ENCODE data around the gene FAM227B.
"Not testable (repeated sequence)": the region's sequence is repeated elsewhere in the genome, so short reads cannot be mapped to it uniquely, and the experiment has no call there.

Gene FAM227B

GRCh38 chr15:49612240-49612639, 8.4 kb downstream of the FAM227B start:
- in situ Hi-C loops (cut with MboI; ENCODE audit: low sequenced_read_pairs), result not testable (repeated sequence)

GRCh38 chr15:49610157-49610918, 10.3 kb downstream of the FAM227B start:
- in situ Hi-C loops (cut with MboI; ENCODE audit: low sequenced_read_pairs), result no loop called here

GRCh38 chr15:49606594-49606993, 14.0 kb downstream of the FAM227B start:
- in situ Hi-C loops (cut with MboI; ENCODE audit: low sequenced_read_pairs), result no loop called here

DNA sequence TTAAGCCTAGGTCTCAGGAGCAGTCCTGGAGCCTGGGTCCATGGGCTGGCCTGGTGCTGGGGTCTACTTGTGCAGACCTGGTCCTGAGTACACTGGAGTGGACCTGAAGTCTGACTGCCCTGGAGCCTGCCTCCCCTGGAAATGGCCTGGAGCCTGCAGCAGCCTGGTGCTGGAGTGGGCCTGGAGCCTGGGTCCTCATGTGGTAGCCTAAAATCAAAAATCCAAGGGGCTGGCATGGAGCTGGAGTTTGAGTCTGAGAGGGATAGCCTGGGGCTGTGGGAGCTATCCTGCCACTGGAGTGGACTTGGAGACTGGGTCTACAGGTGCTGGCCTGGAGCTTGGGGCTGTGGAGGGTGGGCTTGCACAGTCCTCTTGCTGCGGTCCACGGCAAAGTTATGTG, 15.0 kb downstream of the FAM227B start:
- in situ Hi-C loops (cut with MboI; ENCODE audit: low sequenced_read_pairs), result no loop called here

- in situ Hi-C loops (cut with MboI; ENCODE audit: low sequenced_read_pairs), result no loop called here
Observed at GRCh38 chr15:49604625-49605409, 15.8 kb downstream of the FAM227B start.

- in situ Hi-C loops (cut with MboI; ENCODE audit: low sequenced_read_pairs), result not testable (repeated sequence)
Observed at GRCh38 chr15:49592829-49593316, 27.7 kb downstream of the FAM227B start.

- in situ Hi-C loops (cut with MboI; ENCODE audit: low sequenced_read_pairs), result no loop called here
Observed at GRCh38 chr15:49589030-49589429, 31.6 kb downstream of the FAM227B start.

DNA sequence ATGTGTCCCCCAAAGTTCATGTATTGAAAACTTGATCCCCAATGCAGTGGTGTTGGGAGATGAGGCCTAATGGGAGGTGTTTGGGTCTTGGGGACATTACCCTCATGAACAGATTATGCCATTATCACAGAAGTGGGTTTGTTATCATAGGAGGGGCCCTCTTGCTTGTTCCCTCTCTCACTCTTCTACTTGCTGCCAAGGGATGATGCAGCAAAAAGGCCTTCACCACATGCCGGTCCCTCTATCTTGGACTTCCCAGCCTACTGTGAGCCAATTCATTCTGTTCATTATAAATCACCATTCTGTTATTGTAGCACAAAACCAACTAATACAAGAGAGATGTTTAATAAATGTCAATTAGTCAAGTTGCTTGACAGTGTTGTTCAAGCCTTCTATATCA, 47.2 kb downstream of the FAM227B start:
- in situ Hi-C loops (cut with MboI; ENCODE audit: low sequenced_read_pairs), result no loop called here

DNA sequence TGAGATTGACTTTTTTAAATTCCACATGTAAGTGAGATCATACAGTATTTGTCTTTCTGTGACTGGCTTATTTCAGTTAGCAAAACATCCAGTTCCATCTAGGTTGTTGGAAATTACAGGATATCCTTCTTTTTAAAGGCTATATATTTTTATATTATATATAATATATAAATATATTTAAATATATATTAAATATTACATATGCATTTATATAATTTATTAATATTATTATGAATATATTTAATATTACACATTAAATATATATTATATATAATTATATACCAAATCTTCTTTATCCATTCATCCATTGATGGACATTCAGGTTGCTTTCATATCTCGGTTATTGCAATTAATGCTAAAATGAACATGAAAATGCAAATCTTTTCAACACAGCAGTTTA, 49.9 kb downstream of the FAM227B start:
- in situ Hi-C loops (cut with MboI; ENCODE audit: low sequenced_read_pairs), result no loop called here

GRCh38 chr15:49570174-49570573, 50.4 kb downstream of the FAM227B start:
- in situ Hi-C loops (cut with MboI; ENCODE audit: low sequenced_read_pairs), result no loop called here

DNA sequence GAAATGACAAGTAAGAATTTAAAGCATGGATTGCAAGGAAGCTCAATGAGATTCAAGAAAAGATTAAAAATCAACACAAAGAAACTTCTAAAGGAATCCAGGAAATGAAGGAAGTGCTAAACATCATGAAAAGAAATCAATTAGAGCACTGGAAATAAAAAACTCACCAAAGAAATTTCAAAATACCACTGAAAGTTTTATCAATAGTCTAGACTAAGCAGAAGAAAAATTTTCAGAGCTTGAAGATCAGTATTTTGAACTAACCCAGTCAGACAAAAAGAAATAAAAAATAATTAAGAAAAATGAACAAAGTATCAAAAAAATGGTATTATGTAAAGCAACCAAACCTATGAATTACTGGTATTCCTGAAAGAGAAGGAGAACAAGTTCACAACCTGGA, 60.6 kb downstream of the FAM227B start:
- in situ Hi-C loops (cut with MboI; ENCODE audit: low sequenced_read_pairs), result no loop called here

DNA sequence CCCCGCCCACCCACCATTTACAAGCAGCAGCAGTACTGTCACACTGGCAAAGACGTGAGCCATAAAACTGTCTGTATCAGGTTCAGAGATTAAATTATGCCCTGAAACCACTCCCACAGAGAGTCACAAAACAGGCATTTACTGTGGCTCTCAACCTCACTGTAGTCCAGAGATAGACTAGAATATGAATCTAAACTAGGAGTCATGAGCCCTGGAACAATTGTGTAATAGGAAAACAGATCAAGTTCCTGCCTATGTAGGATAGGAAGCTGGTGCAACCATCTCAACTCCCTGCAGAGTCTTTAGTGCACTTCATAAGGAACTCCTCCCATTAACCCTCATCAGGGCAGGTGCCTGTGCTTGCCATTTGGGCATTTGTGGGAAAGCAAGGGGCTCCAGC, 61.7 kb downstream of the FAM227B start:
- in situ Hi-C loops (cut with MboI; ENCODE audit: low sequenced_read_pairs), result no loop called here

DNA sequence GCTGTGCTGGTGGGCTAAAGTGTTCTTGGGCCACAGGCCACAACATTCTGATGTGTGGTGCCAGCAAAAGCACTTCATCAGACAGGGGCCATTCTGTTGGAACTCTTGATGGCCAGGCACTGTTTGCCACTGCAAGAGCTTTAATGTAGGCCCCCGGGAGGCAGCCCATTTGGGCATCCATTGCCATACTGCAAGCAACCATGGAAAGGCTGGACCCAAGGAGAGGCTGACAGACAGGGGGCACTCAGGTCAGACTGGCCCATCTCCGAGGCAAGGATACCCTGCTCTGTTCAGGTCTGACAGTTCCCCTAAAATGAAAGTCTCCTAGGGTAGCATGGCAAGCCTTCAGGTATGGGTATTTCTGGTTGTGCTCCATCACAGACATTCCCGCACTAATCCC, 64.2 kb downstream of the FAM227B start:
- in situ Hi-C loops (cut with MboI; ENCODE audit: low sequenced_read_pairs), result no loop called here

DNA sequence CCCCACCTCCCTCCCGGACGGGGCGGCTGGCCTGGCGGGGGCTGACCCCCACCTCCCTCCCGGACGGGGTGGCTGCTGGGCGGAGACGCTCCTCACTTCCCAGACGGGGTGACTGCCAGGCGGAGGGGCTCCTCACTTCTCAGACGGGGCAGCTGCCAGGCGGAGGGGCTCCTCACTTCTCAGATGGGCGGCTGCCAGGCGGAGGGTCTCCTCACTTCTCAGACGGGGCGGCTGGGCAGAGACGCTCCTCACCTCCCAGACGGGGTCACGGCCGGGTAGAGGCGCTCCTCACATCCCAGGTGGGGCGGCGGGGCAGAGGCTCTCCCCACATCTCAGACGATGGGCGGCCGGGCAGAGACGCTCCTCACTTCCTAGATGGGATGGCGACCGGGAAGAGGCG, 70.3 kb downstream of the FAM227B start:
- in situ Hi-C loops (cut with MboI; ENCODE audit: low sequenced_read_pairs), result not testable (repeated sequence)

DNA sequence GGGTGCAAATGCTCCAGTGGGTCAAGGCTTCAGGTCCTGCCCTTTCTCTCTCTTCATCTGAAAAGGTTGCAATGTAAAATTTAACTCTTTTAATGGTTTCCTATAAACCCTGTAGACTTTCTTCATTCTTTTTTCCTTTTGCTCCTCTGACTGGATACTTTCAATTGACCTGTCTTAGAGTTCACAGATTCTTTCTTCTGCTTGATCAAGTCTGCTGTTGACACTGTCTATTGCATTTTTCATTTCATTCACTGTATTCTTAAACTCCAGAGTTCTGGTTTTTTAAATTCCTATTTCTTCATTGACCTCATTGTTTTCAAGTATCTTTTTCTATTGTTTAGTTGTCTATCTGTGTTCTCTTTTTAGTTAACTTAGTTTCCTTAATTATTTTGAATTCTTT, 82.1 kb downstream of the FAM227B start:
- in situ Hi-C loops (cut with MboI; ENCODE audit: low sequenced_read_pairs), result no loop called here

DNA sequence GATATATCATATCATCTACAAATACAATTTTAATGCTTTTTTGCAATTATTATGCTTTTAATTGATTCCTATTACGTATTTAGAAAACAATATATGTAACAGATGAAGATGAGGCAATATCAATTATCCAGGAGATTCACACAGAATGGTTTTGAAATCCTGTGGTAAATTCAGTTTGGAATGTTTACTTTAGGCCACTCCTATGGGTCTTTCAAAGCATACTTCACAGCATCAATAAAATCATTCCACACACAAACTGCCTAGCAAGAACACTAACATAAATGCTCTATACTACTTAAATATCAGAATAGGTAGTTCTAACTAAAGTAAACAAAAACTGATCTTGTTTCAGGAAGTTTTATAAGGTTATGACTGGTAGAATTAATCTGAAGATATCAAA, 90.5 kb downstream of the FAM227B start:
- in situ Hi-C loops (cut with MboI; ENCODE audit: low sequenced_read_pairs), result no loop called here

- in situ Hi-C loops (cut with MboI; ENCODE audit: low sequenced_read_pairs), result no loop called here
Observed at GRCh38 chr15:49528289-49528688, 92.3 kb downstream of the FAM227B start.

DNA sequence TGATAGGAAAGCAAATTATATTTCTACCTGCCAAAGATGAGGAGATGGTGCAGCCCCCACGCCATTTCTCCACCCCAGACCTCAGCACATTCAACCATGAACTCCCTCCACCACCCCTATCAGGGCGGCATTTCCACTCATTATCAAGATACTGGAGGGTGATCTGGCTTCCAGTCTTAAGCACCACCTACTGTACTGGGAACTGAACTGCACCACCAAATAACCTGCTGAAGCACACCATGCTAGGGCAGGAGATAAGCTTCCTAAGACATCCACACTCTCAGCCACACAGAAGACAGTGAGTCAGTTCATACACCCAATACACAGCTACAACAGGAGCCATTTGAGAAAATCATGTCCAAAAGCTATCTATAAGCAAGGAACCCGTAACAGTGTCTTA, 98.8 kb downstream of the FAM227B start:
- in situ Hi-C loops (cut with MboI; ENCODE audit: low sequenced_read_pairs), result no loop called here

- in situ Hi-C loops (cut with MboI; ENCODE audit: low sequenced_read_pairs), result not testable (repeated sequence)
Observed at GRCh38 chr15:49512739-49513138, 107.9 kb downstream of the FAM227B start.

DNA sequence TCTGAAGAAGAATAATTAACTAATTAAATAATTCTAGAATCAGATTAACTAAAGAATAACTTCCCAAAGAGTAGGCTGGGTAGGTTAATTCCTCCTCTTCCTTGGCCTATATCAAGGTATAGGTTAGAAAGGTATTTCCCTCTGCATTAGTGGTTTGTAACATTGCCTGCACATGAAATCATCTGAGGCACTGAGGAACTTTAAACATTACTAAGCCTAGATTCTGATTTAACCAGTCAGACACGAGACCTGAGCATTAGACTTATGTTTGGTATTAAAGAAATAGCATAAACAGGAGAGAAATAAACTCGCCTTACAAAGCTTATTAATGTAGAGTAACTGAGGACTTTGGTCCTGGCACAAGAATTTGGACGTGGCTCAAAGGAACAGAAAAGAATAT, 113.4 kb downstream of the FAM227B start:
- in situ Hi-C loops (cut with MboI; ENCODE audit: low sequenced_read_pairs), result no loop called here

DNA sequence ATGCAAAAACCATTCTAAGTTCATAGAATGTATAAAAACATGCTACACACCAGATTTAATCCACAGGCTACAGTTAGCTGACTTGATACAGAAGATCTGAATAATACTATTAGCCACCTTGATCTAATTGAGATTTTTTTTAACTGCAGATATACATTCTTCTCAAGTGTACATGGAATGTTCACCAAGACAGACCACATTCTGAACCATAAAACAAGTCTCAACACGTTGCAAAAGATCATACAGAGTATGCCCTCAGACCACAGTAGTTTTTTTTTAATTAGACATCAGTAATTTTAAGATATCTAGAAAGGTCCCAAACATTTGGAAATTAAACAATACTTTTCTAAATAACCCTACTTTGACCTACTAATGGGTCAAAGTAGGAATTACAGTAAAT, 114.3 kb downstream of the FAM227B start:
- in situ Hi-C loops (cut with MboI; ENCODE audit: low sequenced_read_pairs), result no loop called here

- in situ Hi-C loops (cut with MboI; ENCODE audit: low sequenced_read_pairs), result no loop called here
Observed at GRCh38 chr15:49501586-49501985, 119.0 kb downstream of the FAM227B start.

Data from HL-60/S4 treated with retinoic acid at 250 ng/mL for 4 days and 3 days (cell line).